Testis (tissue), 2 donors: ENCODE results near the gene WIPF3.

Experiments
- POLR2A ChIP-seq: fragments of 450-650 bp; IDR thresholded peaks from one replicate; pipeline ENCODE4 v1.6.1; 2017; ENCODE audit warnings: antibody characterized with exemption, mild to moderate bottlenecking, moderate library complexity
- TF ChIP-seq, protein P1 (sequence below), 3 experiments: fragments of 450-650 bp in 2 of 3; fragments of 200-600 bp in 1 of 3; sonication (generic) in 1 of 3; IDR thresholded peaks; one replicate each; pipeline ENCODE4 v1.5.1; 2016 to 2019; ENCODE audit warnings: antibody characterized with exemption in 3 of 3, mild to moderate bottlenecking in 2 of 3, moderate library complexity in 1 of 3

GRCh38 chr7:29920491-29920890 is 114.2 kb downstream of the WIPF3 start:
- TF ChIP-seq, protein P1, sequence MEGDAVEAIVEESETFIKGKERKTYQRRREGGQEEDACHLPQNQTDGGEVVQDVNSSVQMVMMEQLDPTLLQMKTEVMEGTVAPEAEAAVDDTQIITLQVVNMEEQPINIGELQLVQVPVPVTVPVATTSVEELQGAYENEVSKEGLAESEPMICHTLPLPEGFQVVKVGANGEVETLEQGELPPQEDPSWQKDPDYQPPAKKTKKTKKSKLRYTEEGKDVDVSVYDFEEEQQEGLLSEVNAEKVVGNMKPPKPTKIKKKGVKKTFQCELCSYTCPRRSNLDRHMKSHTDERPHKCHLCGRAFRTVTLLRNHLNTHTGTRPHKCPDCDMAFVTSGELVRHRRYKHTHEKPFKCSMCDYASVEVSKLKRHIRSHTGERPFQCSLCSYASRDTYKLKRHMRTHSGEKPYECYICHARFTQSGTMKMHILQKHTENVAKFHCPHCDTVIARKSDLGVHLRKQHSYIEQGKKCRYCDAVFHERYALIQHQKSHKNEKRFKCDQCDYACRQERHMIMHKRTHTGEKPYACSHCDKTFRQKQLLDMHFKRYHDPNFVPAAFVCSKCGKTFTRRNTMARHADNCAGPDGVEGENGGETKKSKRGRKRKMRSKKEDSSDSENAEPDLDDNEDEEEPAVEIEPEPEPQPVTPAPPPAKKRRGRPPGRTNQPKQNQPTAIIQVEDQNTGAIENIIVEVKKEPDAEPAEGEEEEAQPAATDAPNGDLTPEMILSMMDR (IDR thresholded peaks at IDR 0.05): no peak
- TF ChIP-seq POLR2A: no peak
